OCI-LY3 (cell line): Measurements from ENCODE around the gene DUSP1.

ENCODE experiments used
- CTCF ChIP-seq: fragments of 200-600, 300-600 bp; sonication (generic); IDR thresholded peaks from 2 replicates; pipeline ENCODE4 v1.5.1; 2014; ENCODE audit warnings: antibody characterized with exemption, low read length, low read depth
- EZH2phosphoT487 ChIP-seq: fragments of 200-600 bp; shearing (Covaris generic); IDR thresholded peaks from 2 replicates; pipeline ENCODE4 v1.6.1; 2018; ENCODE audit warnings: antibody characterized with exemption, mixed run types, low read depth

GRCh38 chr5:172765766-172766286, 5.2 kb downstream of the DUSP1 start:
- TF ChIP-seq CTCF: no peak
- no peak for TF ChIP-seq EZH2phosphoT487
